ENCODE measurements around the gene PDCL3. TPM values are rescaled to one million over a fixed set of nuclear protein-coding genes. Genes with fewer than 3 reads are reported as not detected.

Gene PDCL3
- total RNA-seq, 1 donor from 2014 or later: 42.5 TPM

- intact Hi-C loops (cut with micrococcal nuclease): loop anchor here (10.0 kb wide), 1 partner anchor 1414 kb away; the partner anchor contains the start of genes LIPT1 and TSGA10
- Mint-ChIP-seq H3K36me3 (ENCODE audit: low read depth) (peaks cover 64% of the 10 kb centered on the region), H3K9me3 (no peaks in the 10 kb centered on the region)
Observed at GRCh38 chr2:100568989-100569388, 6.2 kb downstream of the PDCL3 start.

GRCh38 chr2:100571668-100572067 is 8.9 kb downstream of the PDCL3 start:
- peaks cover 18% of the 10 kb centered on the region for H3K4me1 Mint-ChIP-seq (ENCODE audit: low read depth)
- intact Hi-C loops (cut with micrococcal nuclease): no loop called here
- no peak for DNase-seq (ENCODE audit: low spot score)
- H3K27ac Mint-ChIP-seq: no peak overlapping the region
- H3K27me3 Mint-ChIP-seq (ENCODE audit: low read depth): no peaks in the 10 kb centered on the region
- peaks cover 69% of the 10 kb centered on the region for H3K36me3 Mint-ChIP-seq (ENCODE audit: low read depth)
- H3K4me3 Mint-ChIP-seq (ENCODE audit: low read depth): no peak overlapping the region
- H3K9me3 Mint-ChIP-seq: no peaks in the 10 kb centered on the region

More at GRCh38 chr2:100568989-100569388, 6.2 kb downstream of the PDCL3 start:
- H3K27ac Mint-ChIP-seq: peak overlapping the region; percentile 10
- DNase-seq (ENCODE audit: low spot score): no peak
- no peaks in the 10 kb centered on the region for H3K27me3 Mint-ChIP-seq (ENCODE audit: low read depth)
- no peak overlapping the region for H3K4me3 Mint-ChIP-seq (ENCODE audit: low read depth)
- peaks cover 33% of the 10 kb centered on the region for H3K4me1 Mint-ChIP-seq (ENCODE audit: low read depth)

GRCh38 chr2:100577777-100578176 is 15.0 kb downstream of the PDCL3 start:
- DNase-seq (ENCODE audit: low spot score): no peak
- Mint-ChIP-seq H3K27ac (no peak overlapping the region), H3K9me3 (no peaks in the 10 kb centered on the region), H3K4me3 (ENCODE audit: low read depth) (no peak overlapping the region), H3K4me1 (ENCODE audit: low read depth) (peaks cover 22% of the 10 kb centered on the region), H3K36me3 (ENCODE audit: low read depth) (peaks cover 38% of the 10 kb centered on the region), H3K27me3 (ENCODE audit: low read depth) (no peaks in the 10 kb centered on the region)
- intact Hi-C loops (cut with micrococcal nuclease): no loop called here

- H3K27ac Mint-ChIP-seq: peak overlapping the region; percentile 91
- peak; percentile 50 for DNase-seq (ENCODE audit: low spot score)
- H3K36me3 Mint-ChIP-seq (ENCODE audit: low read depth): peaks cover 26% of the 10 kb centered on the region
- H3K4me3 Mint-ChIP-seq (ENCODE audit: low read depth): peak overlapping the region; percentile 66
- H3K4me1 Mint-ChIP-seq (ENCODE audit: low read depth): peaks cover 44% of the 10 kb centered on the region
- peaks cover 5% of the 10 kb centered on the region for H3K9me3 Mint-ChIP-seq
- intact Hi-C loops (cut with micrococcal nuclease): loop anchor here (1.0 to 10.0 kb wide), 4 partner anchors 18 to 724 kb away; partner anchors contain the start of genes PDCL3 and RNF149
- H3K27me3 Mint-ChIP-seq (ENCODE audit: low read depth): no peaks in the 10 kb centered on the region
Observed at GRCh38 chr2:100580367-100581276, 17.8 kb downstream of the PDCL3 start.

GRCh38 chr2:100581277-100581612 is 18.5 kb downstream of the PDCL3 start:
- intact Hi-C loops (cut with micrococcal nuclease): loop anchor here (1.0 to 10.0 kb wide), 4 partner anchors 19 to 724 kb away; partner anchors contain the start of genes PDCL3 and RNF149
- H3K9me3 Mint-ChIP-seq: peaks cover 11% of the 10 kb centered on the region
- peak overlapping the region; percentile 66 for H3K4me3 Mint-ChIP-seq (ENCODE audit: low read depth)
- H3K27me3 Mint-ChIP-seq (ENCODE audit: low read depth): no peaks in the 10 kb centered on the region
- peaks cover 25% of the 10 kb centered on the region for H3K36me3 Mint-ChIP-seq (ENCODE audit: low read depth)
- H3K4me1 Mint-ChIP-seq (ENCODE audit: low read depth): peaks cover 50% of the 10 kb centered on the region
- peak overlapping the region; percentile 91 for H3K27ac Mint-ChIP-seq
- no peak for DNase-seq (ENCODE audit: low spot score)

GRCh38 chr2:100584816-100585215 is 22.0 kb downstream of the PDCL3 start:
- H3K9me3 Mint-ChIP-seq: peaks cover 11% of the 10 kb centered on the region
- H3K4me1 Mint-ChIP-seq (ENCODE audit: low read depth): peaks cover 62% of the 10 kb centered on the region
- peaks cover 17% of the 10 kb centered on the region for H3K36me3 Mint-ChIP-seq (ENCODE audit: low read depth)
- peaks cover 2% of the 10 kb centered on the region for H3K27me3 Mint-ChIP-seq (ENCODE audit: low read depth)
- intact Hi-C loops (cut with micrococcal nuclease): loop anchor here (10.0 kb wide), 2 partner anchors 230 to 720 kb away; partner anchors contain the start of gene RNF149
- no peak overlapping the region for H3K27ac Mint-ChIP-seq
- no peak for DNase-seq (ENCODE audit: low spot score)
- no peak overlapping the region for H3K4me3 Mint-ChIP-seq (ENCODE audit: low read depth)

GRCh38 chr2:100588071-100588786 is 25.4 kb downstream of the PDCL3 start:
- Mint-ChIP-seq H3K4me3 (ENCODE audit: low read depth) (no peak overlapping the region), H3K4me1 (ENCODE audit: low read depth) (peaks cover 57% of the 10 kb centered on the region), H3K27me3 (ENCODE audit: low read depth) (peaks cover 2% of the 10 kb centered on the region), H3K36me3 (ENCODE audit: low read depth) (peaks cover 10% of the 10 kb centered on the region), H3K27ac (peak overlapping the region; percentile 60), H3K9me3 (peaks cover 11% of the 10 kb centered on the region)
- intact Hi-C loops (cut with micrococcal nuclease): loop anchor here (2.0 to 10.0 kb wide), 3 partner anchors 25 to 717 kb away; partner anchors contain the start of genes PDCL3 and RNF149
- peak; percentile 28 for DNase-seq (ENCODE audit: low spot score)

GRCh38 chr2:100589527-100589926 is 26.7 kb downstream of the PDCL3 start:
- Mint-ChIP-seq H3K27me3 (ENCODE audit: low read depth) (peaks cover 2% of the 10 kb centered on the region), H3K36me3 (ENCODE audit: low read depth) (peaks cover 10% of the 10 kb centered on the region), H3K27ac (peak overlapping the region; percentile 61)

GRCh38 chr2:100592226-100592625 is 29.4 kb downstream of the PDCL3 start:
- no peaks in the 10 kb centered on the region for H3K9me3 Mint-ChIP-seq
- intact Hi-C loops (cut with micrococcal nuclease): no loop called here
- no peak for DNase-seq (ENCODE audit: low spot score)

More at GRCh38 chr2:100589527-100589926, 26.7 kb downstream of the PDCL3 start:
- peaks cover 51% of the 10 kb centered on the region for H3K4me1 Mint-ChIP-seq (ENCODE audit: low read depth)
- peaks cover 11% of the 10 kb centered on the region for H3K9me3 Mint-ChIP-seq
- DNase-seq (ENCODE audit: low spot score): no peak
- intact Hi-C loops (cut with micrococcal nuclease): loop anchor here (2.0 to 10.0 kb wide), 3 partner anchors 27 to 715 kb away; partner anchors contain the start of genes PDCL3 and RNF149
- H3K4me3 Mint-ChIP-seq (ENCODE audit: low read depth): no peak overlapping the region

GRCh38 chr2:100596465-100596864 is 33.7 kb downstream of the PDCL3 start:
- H3K4me1 Mint-ChIP-seq (ENCODE audit: low read depth): peaks cover 14% of the 10 kb centered on the region
- H3K4me3 Mint-ChIP-seq (ENCODE audit: low read depth): no peak overlapping the region
- intact Hi-C loops (cut with micrococcal nuclease): no loop called here
- H3K27me3 Mint-ChIP-seq (ENCODE audit: low read depth): peaks cover 7% of the 10 kb centered on the region
- H3K9me3 Mint-ChIP-seq: no peaks in the 10 kb centered on the region
- no peak overlapping the region for H3K27ac Mint-ChIP-seq
- no peak for DNase-seq (ENCODE audit: low spot score)
- no peaks in the 10 kb centered on the region for H3K36me3 Mint-ChIP-seq (ENCODE audit: low read depth)

More at GRCh38 chr2:100592226-100592625, 29.4 kb downstream of the PDCL3 start:
- Mint-ChIP-seq H3K4me3 (ENCODE audit: low read depth) (no peak overlapping the region), H3K4me1 (ENCODE audit: low read depth) (peaks cover 36% of the 10 kb centered on the region), H3K27ac (no peak overlapping the region), H3K27me3 (ENCODE audit: low read depth) (peaks cover 5% of the 10 kb centered on the region), H3K36me3 (ENCODE audit: low read depth) (no peaks in the 10 kb centered on the region)

- Mint-ChIP-seq H3K9me3 (no peaks in the 10 kb centered on the region), H3K36me3 (ENCODE audit: low read depth) (no peaks in the 10 kb centered on the region), H3K27ac (no peak overlapping the region), H3K27me3 (ENCODE audit: low read depth) (peaks cover 7% of the 10 kb centered on the region), H3K4me1 (ENCODE audit: low read depth) (peaks cover 5% of the 10 kb centered on the region), H3K4me3 (ENCODE audit: low read depth) (no peak overlapping the region)
- no peak for DNase-seq (ENCODE audit: low spot score)
- intact Hi-C loops (cut with micrococcal nuclease): no loop called here
Observed at GRCh38 chr2:100599566-100599965, 36.8 kb downstream of the PDCL3 start.

GRCh38 chr2:100601661-100602060 is 38.9 kb downstream of the PDCL3 start:
- no peak overlapping the region for H3K4me3 Mint-ChIP-seq (ENCODE audit: low read depth)
- peaks cover 1% of the 10 kb centered on the region for H3K4me1 Mint-ChIP-seq (ENCODE audit: low read depth)
- intact Hi-C loops (cut with micrococcal nuclease): loop anchor here (10.0 kb wide), 1 partner anchor 133 kb away; no protein-coding TSS in a partner anchor
- no peak overlapping the region for H3K27ac Mint-ChIP-seq
- DNase-seq (ENCODE audit: low spot score): no peak
- H3K9me3 Mint-ChIP-seq: no peaks in the 10 kb centered on the region
- peaks cover 4% of the 10 kb centered on the region for H3K27me3 Mint-ChIP-seq (ENCODE audit: low read depth)
- no peaks in the 10 kb centered on the region for H3K36me3 Mint-ChIP-seq (ENCODE audit: low read depth)

Data from activated T-helper 2 cell treated with anti-CD3 and anti-CD28 coated beads, Interferon-gamma antibody, Interleukin-2, Interleukin-4, amounts not matched to agents 10 μg/mL and 5 μg/mL and 100 μg/mL, durations not matched to agents 14 hours and 24 hours and 36 hours (primary cell).